T1000 (cell line): ENCODE results near the gene TMEM14B.
A peak's percentile ranks its signal among the peaks of the same experiment; 100 is the strongest.
"Not testable (repeated sequence)": the region's sequence is repeated elsewhere in the genome, so short reads cannot be mapped to it uniquely, and the experiment has no call there.

ENCODE experiments used
- DNase-seq: peaks from one replicate; lab custom pipeline; 2025; ENCODE audit warnings: mixed read lengths; lab: John Stamatoyannopoulos, UW

TMEM14B gene

DNA sequence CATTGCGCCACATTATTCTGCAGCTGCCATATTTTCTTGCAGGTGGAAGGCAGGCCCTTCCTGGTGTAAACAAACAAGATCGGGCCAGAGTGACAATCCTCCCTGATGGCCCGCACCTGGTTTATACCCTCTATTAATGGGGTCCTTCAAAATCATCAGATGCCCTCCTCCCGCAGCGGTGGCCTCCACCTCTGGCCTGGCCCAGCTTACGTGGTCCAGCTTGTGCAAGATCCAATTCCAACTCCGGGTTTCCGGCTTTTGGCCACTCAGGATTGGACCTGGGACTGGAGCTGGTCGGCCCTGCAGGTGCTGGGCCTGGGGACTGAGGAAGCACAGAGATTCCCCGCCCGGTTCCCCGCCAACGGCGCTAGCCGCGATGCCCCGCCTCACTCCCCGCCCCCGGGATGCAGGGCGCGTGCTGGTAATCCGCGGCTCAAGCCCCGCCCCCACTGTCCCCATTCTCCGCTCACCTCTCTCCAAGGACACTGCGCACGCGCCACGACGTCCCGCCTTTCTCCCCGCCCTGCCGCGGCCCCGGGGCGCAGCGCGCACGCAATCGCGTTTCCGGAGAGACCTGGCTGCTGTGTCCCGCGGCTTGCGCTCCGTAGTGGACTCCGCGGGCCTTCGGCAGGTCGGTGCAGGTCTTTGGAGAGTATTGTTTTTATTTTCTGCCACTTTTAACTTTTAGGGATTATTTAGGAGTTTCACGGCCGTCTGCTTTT lies at the start of gene TMEM14B:
Gene TMEM14B, plus strand, starts transcription at position 555 of the 722 bp plus-strand sequence. CDS start 1,441 bp downstream, outside the sequence.
- peak; percentile 95 for DNase-seq

DNA sequence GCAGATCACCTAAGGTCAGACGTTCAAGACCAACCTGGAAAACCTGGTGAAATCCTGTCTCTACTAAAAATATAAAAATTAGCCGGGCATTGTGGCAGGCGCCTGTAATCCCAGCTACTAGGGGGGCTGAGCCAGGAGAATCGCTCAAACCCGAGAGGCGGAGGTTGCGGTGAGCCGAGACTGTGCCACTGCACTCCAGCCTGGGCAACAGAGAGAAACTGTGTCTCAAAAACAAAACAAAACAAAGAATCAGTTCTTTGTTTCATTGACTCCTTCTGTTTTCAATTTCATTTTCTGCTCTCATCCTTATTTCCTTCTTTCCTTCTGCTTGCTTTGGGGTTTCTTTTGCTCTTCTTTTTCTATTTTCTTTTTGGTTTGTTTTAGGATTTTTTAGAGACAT lies 33.6 kb upstream of the TMEM14B start:
- no peak for DNase-seq

DNA sequence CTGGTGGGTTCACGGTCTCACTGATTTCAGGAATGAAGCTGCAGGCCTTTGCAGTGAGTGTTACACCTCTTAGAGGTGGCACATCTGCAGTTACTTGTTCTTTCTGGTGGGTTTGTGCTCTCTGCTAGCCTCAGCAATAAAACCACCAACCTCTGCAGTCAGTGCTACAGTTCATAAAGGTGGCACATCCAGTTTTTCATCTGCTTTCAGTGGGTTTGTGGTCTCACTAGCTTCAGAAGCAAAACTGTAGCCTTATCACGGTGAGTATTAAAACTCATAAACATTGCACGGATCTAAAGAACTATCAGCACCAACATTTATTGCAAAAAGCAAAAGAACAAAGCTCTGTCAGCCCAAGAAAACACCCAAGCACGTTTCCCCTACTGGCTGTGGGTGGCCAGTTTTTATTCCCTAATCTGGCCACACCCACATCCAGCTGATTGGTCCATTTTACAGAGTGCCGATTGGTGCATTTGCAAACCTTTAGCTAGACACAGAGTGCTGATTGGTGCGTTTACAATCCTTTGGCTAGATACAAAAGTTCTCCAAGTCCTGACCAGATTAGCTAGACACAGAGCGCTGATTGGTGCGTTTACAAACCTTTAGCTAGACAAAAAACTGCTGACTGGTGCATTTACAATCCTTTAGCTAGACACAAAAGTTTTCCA lies 28.2 kb upstream of the TMEM14B start:
- DNase-seq, result peak; percentile 42

DNA sequence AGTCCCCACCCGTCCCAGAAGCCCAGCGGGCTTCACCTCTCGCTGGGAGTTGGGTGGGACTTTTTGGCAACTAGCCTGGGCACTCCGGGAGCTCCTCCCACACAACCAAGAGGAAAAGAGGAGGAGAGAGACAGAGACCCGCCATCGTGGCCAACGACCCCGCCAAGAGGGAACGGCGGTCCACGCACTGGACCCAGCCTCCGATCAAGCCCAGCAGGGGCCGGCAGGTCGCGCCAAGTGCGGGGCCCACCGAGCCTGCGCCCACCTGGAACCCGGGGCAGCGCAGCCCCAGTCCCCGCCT lies 27.7 kb upstream of the TMEM14B start:
- DNase-seq, result no peak

DNA sequence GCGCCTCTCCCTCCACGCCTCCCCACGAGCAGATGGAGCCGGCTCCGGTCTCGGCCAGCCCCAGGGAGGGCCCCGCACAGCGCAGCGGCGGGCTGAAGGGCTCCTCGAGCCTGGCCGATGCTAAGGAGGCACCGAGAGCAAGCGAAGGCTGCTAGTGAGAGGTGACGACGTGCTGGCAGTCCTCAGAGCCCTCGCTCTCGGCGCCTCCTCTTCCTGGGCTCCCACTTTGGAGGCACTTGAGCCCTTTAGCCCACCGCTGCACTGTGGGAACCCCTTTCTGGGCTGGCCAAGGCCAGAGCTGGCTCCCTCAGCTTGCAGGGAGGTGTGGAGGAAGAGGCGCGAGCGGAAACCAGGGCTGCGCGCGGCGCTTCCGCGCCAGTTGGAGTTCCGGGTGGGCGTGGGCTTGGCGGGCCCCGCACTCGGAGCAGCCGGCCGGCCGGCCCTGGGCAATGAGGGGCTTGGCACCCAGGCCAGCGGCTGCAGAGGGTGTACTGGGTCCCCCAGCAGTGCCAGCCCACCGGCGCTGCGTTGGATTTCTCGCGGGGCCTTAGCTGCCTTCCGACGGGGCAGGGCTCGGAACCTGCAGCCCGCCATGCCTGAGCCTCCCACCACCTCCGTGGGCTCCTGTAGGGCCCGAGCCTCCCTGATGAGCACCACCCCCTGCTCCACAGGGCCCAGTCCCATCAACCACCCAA lies 27.2 kb upstream of the TMEM14B start:
- DNase-seq, result no peak

DNA sequence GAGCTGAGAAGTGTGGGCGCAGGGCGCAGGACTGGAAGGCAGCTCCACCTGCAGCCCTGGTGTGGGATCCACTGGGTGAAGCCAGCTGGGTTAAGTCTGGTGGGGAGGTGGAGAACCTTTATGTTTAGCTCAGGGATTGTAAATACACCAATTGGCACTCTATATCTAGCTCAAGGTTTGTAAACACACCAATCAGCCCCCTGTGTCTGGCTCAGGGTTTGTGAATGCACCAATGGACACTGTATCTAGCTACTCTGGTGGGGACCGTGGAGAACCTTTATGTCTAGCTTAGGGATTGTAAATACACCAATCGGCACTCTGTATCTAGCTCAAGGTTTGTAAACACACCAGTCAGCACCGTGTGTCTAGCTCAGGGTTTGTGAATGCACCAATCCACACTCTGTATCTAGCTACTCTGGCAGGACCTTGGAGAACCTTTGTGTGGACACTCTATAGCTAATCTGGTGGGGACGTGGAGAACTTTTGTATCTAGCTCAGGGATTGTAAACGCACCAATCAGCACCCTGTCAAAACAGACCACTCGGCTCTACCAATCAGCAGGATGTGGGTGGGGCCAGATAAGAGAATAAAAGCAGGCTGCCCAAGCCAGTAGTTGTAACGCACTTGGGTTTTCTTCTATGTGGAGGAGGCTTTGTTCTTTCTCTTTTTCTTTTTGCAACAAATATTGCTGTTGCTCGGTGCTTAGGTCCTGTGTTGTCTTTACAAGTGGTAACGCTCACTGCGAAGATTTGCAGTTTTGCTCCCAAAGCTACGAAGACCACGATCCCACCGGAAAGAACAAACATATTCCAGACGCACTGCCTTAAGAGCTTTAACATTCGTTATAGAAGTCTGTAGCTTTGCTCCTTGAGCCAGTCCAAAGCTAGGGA lies 26.4 kb upstream of the TMEM14B start:
- peak; percentile 62 for DNase-seq

DNA sequence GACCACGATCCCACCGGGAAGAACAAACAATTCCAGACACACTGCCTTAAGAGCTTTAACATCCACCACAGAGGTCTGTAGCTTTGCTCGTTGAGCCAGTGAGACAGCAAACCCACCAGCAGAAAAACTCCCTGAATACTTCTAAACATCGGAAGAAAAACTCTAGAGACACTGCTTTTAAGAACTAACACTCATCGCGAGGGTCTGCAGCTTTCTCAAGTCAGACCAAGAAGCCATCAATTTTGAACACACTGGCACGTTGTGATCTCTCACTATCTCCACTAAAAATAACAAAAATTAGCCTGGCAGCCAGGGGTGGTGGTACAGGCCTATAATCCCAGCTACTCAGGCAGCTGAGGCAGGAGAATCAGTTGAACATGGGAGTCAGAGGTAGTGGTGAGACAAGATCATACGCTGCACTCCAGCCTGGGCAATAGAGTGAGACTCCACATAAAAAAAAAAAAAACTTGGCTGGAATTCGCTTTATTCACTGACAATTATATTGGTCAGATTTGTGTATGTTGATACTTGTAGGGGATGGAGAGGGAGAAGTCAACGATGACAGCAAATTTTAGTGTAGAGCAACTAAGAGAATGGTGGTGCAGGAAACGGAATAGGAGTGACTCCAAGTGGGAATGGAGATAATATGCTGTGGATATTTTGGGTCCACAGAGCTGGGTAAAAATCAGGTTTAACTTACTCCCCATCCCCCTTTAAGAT lies 25.6 kb upstream of the TMEM14B start:
- DNase-seq, result no peak

DNA sequence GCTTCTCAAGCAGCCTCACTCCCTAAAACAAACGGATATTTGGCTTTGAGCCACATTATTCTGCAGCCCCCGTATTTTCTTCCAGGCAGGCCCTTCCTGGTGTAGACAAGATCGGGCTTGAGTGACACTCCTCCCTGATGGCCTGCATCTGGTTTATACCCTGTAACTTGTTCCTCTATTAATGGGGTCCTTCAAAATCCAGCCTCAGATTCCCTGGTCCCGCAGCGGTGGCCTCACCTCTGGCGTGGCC lies 25.1 kb upstream of the TMEM14B start:
- DNase-seq, result no peak

DNA sequence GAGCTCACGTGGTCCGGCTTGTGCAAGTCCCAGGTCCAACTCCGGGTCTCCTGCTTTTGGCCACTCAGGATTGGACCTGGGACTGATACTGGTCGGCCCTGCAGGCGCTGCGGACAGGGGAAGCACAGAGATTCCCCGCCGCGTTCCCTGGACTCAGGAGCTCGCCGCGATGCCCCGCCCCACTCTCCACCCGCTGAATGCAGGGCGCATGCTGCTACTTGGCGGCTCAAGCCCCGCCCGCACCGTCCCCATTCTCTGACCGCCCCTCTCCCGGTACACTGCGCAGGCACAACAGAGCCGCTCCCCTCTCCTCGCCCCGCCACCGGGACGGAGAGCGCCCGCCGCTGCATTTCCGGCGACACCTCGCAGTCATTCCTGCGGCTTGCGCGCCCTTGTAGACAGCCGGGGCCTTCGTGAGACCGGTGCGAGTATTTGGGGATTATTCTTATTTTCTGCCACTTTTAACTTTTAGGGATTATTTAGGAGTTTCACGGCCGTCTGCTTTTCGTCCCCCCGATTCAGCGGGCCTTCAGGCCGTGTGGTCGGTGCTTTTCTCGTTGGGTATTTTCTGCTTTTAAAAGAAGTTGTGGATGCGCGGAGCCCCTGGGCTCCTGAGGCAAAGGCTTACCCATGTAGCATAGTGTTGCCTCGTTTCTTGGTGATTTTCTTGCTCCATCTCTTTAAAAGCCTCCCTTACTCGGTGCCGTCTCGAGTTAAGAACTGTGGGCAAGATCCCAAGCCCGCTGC lies 24.6 kb upstream of the TMEM14B start, which contains the start of gene TMEM14C:
Gene TMEM14C, plus strand, starts transcription at position 251 of the 747 bp plus-strand sequence. CDS start 1,544 bp downstream, outside the sequence.
- peak; percentile 94 for DNase-seq

DNA sequence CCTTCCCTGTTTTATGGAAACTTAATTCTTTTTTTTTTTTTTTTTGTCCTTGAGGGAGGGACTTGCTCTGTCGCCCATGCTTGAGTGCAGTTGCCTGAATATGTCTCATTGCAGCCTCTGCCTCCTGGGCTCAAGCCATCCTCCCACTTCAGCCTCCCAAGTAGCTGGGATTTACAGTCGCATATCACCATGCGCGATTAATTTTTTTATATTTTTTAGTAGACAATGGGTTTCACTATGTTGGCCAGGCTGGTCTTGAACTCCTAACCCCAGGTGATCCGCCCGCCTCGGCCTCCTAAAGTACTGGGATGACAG lies 24.1 kb upstream of the TMEM14B start:
- DNase-seq, result no peak

DNA sequence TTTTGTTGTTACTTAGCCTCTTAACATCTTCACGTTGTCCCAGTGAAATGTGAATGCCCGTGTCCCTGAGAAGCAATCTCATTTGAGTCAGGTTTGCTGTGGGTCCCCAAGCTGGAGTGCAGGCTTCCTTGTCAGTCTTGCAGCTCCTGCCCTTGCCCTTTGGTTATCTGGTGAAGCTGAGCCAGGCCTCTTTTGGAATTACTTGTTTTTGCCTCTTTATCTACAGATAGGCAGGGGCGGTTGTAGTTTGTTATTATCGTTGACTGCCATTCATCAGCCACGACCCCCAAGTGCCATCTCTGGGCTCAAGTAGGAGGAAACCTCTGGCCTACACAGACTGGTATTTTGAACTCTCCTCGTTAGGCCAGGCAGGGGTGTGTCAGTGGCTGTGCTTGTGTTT lies 22.6 kb upstream of the TMEM14B start:
- no peak for DNase-seq

DNA sequence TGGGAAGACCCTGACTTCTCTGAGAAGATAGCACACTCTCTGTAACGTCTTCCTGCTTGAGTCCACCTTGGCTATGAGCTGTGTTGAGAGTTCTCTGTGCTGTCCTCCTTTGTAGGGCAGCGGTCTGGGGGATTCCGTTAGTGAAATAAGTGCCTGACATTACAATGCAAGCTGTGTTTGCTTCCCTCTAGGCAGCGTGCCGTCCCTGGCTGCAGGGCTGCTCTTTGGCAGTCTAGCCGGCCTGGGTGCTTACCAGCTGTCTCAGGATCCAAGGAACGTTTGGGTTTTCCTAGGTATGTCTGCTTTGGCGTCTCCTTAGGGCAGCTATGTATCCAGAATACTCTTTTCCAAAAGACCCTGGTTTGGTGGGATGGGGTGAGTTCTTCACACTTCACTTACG lies 21.9 kb upstream of the TMEM14B start:
- DNase-seq, result no peak

DNA sequence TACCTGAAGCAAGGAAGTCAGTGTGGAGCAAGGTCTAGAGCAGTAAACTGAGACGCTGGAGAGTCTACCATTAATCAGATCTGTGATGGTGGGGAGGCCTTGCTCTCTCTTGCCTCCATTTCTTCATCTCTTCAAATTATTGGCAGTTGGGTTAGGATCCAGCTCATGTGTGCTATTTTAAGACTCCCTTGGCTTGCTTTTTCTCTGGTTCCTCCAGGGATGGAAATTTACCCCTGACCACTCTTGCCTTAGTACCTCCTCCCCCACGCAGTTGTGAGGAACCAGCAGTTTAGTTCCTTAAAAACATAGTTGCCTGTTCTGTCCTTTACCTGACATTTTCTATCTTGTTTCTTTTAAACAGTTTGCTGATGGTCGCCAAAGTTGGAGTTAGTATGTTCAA lies 17.4 kb upstream of the TMEM14B start:
- no peak for DNase-seq

DNA sequence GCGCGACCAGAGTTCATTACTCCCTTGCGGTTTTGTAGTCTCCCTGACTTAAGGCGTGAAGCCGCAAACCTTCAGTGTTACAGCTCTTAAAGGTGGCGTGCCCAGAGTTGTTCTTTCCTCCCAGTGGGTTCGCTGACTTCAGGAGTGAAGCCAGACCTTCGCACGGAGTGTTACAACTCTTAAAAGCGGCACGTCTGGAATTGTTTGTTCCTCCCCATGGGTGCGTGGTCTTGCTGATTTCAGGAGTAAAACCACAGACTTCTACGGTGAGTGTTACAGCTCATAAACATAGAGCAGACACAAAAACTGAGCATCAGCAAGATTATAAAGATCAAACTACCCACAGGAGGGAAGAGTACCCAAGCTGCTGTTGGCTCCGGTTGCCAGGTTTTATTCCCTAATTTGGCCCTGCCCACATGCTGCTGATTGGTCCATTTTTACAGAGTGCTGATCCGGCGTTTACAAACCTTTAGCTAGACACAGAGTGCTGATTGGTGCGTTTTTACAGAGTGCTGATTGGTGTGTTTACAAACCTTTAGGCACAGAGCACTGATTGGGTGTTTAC lies 14.4 kb upstream of the TMEM14B start:
- DNase-seq, result no peak

DNA sequence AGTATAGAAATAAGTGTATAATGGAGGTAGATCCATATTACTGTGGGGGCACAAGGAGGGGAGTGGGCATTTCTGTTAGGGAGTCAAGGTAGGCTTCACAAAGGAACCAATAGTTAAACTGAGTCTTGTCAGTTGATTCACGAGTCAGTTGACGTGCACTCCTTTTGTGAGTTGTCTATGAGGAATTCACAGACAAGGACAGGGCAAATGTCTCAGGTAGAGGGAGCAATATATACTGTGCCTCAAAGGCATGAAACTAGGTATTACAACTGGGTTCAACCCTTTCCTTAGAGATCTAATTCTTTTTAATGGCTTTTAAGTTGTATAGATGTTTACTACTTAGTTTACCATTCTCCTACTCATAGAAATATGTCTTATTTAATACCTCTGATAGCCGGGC lies 13.7 kb upstream of the TMEM14B start:
- DNase-seq, result no peak

DNA sequence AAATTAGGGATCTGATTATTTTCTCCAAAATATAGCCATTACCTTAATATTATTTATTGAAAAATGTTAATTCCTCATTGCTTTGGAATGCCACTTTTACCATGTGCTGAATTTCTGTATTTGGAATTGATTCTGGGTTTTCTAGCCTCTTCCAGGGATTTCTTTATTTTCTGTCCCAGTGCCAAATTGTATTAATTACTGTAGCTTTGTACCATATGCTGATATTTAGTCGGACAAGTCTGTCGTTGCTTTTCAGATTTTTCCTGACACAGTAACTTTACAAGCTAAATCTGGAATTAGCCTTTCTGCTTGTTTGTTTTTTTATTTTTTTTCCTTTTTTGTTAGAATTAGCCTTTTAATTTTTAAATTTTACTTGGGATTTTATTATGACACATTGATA lies 10.9 kb upstream of the TMEM14B start:
- no peak for DNase-seq

DNA sequence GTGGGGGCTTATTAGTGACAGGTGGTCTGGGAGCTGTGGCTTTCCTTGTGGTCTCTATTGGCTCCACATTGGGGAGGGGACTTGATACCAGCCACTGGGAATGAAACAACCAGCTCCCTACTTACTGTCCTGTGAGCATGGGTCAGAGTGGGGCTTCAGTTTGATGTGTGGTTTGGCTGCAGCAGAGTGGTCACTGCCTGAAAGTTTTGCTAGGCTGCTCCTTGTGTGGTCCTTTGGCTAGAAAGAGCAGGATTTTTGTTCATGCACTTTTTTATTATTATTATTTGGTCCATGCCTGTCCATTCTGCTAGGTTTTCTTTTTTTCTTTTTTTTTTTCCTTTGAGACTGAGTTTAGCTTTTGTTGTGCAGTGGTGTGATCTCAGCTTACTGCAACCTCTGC lies 7.5 kb upstream of the TMEM14B start:
- no peak for DNase-seq

DNA sequence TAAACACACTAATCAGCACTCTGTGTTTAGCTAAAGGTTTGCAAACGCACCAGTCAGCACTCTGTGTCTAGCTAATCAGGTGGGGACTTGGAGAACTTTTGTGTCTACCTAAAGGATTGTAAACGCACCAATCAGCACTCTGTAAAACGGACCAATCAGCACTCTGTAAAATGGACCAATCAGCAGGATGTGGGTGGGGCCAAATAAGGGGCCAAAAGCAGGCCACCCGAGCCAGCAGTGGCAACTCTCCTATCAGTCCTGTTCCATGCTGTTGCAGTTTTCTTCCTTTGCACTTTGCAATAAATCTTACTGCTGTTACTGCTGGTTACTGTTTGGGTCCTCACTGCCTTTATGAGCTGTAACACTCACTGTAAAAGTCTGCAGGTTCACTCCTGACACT lies 6.0 kb upstream of the TMEM14B start:
- not testable (repeated sequence) for DNase-seq

DNA sequence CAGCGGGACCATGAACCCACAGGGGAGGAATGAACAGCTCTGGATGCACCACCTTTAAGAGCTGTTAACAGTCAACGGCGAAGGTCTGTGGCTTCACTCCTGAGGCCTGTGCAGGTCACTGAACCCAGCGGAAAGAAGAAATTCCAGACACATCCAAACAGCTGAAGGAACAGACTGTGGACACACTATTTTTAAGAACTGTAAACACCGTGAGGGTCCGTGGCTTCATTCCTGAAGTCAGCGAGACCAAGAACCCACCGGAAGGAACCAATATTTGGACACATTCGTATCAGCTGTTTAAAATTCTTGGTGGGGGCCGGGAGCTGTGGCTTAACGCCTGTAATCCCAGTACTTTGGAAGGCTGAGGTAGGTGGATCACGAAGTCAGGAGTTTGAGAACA lies 5.4 kb upstream of the TMEM14B start:
- DNase-seq, result no peak

DNA sequence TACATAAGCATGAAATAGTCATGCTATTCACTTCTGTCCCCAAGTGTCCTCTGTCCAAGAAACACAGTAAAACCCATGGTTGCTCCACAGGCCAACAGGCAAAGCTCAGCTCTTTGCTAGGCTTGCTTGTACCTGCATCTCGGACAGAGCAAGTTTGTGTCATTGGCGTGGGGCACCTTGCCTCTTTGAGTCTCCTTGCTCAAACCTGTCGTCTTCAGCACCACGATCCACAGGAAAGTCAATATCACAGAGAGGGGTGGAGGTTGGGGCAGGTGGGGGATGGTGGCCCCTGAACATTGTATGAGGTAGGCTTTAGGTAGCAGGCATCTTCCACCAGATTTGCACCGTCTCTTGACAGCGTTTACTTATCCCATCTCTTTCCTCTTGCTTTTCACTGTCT lies 4.1 kb upstream of the TMEM14B start:
- no peak for DNase-seq

DNA sequence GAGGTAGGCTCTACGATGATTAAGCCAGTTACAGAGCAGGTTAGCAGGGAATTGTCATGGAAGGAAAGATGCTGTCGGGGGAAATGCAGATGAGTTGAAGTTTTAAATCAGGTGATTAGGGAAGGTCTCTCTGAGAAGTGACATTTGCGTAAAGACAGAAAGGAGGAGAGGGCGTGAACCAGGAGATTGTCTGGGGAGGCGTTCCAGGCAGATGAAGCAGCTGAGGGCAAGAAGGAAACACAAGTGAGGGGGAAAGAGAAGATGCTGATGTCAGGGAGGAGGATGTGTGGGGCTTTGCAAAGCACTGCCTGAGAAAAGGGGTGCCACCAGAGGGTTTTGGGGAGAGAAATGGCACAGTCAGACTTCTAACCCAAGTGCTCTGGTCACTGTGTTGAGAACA lies 2.5 kb upstream of the TMEM14B start:
- no peak for DNase-seq
